Activated gamma-delta T cell treated with anti-CD3 and anti-CD28 coated beads, Interleukin-2, amount 50 U/mL, for 16 hours (primary cell): ENCODE measurements around the gene DMRT1.
"Not testable (repeated sequence)": the region's sequence is repeated elsewhere in the genome, so short reads cannot be mapped to it uniquely, and the experiment has no call there.

Experiments used
- DNase-seq: peaks from one replicate; pipeline ENCODE4 v3.0.0-alpha.2; 2020; ENCODE audit warnings: low read depth

DMRT1 gene

GRCh38 chr9:972501-973294 is 131.2 kb downstream of the DMRT1 start:
- no peak for DNase-seq

DNA sequence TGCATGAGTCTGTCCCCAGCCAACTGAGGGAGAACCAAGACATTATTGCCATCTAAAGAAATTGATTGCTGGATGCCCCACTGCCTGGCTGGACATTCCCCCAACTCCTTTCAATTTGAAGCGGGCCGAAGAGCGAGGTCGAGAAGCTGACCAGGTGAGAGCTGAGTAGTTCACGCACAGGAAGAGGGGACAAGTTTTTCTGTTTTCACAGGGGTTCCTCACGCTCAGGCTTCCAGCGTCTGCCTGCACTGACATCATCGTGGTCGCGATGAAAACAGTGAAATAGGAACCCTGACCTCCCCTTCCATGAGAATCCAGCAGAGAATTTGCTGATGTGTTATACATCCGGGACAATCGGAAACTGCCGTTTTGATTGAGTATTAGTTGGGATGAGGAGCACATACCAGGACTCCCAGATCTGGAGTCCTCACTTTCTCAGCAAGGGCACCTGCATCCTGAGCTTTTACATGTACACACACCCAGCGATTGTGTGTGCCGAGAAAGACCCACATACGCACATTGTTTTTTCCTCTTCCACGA is 131.9 kb downstream of the DMRT1 start:
- no peak for DNase-seq

GRCh38 chr9:974031-974995 is 132.8 kb downstream of the DMRT1 start:
- no peak for DNase-seq

DNA sequence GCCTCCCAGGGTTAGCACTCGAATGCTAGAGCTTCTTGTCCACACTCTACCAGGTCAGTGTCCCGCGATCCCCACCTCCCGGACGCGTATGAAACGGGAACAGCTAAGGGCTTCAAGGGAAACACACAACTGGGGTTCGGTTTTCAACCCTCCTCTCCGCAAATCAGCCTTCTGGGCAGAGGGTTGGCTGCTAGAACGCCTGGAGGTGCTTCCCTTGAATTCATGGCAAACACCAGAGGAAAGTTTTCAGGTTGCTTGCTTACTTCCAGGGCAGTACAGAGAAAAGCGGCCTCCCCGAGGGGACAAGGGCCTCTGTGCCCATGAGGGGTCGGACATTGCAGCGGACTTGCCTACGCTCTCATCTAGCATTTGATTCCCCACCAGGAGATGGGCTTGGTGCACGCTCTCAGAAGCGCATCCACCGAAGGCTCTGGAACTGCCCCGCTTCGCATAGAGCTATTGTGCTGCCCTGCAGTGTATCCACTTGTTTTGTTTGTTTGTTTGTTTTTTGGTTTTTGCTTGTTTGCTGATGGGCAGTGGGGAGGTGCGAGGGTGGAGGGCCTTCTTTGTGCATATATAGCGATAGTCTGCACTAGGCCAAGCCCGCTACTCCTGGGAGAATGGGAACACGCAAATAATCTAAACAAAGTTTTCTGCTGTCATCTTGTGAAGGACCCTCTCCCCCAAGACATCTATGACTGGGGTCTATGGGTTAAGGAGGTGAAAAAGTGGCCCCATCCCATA is 133.7 kb downstream of the DMRT1 start:
- no peak for DNase-seq

DNA sequence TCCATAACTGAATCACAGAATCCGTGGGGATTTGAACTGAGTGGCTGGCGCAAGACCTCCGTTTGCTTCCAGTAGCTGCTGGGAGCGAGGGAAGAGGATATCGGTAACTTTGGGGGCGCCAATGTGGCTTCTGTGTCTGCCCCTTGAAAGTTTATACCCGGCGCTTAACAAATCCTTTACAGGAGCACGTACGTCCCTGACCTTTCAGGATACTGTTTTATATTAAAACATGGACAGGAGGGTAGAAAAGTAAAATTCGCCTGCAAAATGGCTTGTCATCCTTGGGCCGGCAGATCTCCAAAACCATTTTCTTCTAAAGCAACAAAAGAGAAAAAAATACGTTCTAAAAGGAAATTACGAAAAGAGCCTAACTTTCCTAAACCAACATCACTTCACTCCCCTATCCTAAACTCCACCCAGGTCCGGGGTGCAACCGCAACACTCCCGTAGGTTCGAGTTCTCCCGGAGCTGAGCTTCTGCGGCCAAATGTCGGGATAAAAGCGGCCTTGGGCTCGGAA is 134.3 kb downstream of the DMRT1 start:
- no peak for DNase-seq

DNA sequence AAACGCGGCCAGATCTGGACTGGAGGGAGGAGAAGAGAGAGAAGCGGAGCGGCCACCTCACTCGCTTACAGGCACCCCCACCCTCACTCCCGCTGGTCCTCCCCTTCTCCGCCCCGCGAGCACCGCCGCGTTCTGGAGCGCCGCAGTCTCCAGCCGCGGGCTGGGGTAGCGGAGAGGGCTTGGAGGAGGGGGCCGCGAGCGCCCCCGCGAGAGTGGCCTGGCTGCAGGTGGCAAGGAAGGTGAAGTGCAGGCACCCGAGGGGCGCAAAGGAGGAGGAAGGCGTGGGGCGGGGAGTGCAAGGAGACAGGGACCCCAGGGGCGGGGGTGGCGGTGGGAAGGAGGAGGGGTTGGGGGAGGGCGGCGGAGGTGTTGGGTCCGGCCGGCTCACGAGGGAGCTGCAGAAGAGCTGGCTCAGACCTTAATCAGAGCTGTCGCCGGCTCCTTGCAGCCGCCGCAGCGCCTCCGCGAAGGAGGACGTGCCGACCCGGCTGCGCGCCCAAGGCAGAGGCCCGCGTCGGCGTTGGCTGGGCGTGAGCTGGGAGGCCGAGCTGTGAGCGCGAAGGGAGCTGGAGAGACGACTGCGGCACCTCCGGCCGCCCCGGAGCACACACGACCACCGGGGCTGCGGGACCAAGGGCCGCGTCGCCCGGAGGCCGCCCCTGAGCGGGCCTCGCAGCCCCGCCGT is 134.9 kb downstream of the DMRT1 start, which contains the start of gene DMRT3:
TSS of gene DMRT3 (plus strand) at position 398 of the 685 bp plus-strand sequence. CDS start 347 bp downstream, outside the sequence.
- DNase-seq = no peak

DNA sequence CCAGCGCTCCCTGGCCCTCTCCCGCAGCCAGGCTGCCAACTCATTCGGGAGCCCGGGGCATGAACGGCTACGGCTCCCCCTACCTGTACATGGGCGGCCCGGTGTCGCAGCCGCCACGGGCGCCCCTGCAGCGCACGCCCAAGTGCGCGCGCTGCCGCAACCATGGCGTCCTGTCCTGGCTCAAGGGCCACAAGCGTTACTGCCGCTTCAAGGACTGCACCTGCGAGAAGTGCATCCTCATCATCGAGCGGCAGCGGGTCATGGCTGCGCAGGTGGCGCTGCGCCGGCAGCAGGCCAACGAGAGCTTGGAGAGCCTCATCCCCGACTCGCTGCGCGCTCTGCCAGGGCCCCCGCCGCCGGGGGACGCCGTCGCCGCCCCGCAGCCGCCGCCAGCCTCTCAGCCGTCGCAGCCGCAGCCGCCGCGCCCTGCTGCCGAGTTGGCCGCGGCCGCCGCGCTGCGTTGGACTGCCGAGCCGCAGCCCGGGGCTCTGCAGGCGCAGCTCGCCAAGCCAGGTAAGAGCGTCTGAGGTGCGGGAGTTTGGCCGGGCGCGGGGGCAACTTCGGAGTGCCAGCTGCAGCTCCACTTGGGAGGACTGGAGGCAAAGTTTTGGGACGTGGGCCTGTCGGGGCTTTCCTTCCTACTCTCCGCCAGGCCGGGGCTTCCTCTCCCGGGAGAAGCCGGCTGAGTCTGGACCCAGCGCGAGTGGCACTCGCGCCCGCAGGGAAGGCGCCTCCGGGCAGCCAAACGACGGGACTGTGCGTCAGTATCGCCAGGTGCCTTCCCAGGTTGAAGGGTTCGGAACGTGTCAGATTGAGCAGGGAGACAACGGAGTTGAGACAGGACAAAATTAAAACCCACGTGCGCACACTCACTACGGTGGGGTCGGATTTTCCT is 135.7 kb downstream of the DMRT1 start:
- no peak for DNase-seq

DNA sequence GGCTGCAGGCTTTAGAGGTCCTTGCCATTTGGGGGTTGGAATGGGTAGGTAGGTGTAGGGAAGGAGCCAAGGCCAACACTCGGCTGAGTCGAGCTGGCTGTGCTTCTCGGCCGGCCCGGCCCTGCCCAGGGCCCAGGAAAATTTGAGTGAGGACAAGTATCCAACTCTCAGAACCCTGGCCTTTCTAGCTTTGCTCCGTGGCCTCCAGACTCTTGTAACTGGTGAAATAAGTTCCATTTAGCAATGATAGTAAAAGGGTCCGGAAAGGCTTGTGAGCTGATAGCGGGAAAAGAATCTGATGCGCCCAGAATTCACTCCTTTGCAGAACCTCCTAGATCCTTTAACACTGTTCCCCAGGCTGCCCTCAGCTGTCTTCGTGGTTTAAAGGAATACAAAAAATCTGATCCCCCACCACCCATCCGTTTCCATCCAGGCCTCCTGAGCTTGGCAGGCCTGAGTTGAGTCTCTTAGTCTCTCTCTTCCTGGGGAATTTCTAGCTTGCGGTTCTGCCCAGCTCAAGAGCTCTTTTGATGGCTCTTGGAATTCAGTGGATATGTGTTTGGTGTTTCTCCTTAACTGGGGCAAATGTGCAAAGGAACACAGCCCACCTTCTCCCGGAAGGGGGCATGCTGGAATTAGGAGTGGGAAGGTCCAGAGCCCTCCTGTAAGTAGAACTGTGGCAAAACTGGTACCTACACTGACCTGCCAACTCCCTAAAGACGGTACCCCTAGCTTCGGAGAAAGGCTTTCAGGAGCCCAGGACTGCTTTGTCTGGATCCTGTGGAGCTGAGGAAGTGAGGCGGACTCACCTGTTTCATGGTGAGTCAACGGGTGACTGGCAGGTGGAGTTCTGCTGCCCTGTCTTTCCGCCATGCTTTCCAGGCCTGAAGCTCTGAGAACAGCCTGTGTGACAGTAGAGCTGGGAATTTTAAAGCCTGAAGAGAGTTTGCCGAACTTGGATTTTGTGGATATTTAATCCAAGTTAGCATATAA is 136.6 kb downstream of the DMRT1 start:
- no peak for DNase-seq

DNA sequence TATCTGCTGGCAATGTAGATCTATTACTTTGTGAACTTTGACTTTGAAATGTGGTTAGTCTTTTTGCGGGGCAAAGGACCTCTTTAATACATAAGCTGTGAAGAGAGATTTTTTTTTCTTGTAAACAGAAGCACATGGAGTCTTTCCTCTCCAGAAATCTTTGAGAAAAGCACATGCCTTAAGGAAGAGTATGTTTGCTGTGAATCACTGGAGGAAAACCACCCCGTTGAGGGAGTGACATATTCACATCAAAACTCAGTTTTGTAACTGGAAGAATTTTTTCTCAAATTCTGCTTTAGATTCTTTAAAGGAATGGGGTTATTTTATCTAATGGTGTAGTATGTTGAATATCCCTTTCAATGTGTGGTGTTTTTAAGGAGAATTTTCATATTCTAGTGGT is 138.5 kb downstream of the DMRT1 start:
- no peak for DNase-seq

DNA sequence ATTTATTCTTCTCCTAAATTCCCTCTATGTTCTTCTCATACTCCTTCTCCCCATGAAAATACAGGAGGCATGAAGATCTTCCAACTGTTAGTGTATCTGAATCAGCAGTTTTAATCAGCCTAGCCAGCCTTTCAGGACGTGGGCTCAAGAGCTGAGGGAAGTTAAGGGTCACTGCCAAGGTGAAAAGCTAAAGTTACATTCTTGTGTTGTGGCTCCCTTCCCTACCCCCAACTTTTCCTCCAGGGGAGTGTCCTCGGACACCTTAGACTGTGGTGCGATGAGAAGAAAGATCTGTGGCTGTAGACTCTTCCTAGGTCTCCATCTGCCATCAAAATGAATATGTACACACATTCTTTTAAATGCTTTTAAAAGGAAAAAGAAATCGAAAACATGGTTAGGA is 139.1 kb downstream of the DMRT1 start:
- DNase-seq = no peak

DNA sequence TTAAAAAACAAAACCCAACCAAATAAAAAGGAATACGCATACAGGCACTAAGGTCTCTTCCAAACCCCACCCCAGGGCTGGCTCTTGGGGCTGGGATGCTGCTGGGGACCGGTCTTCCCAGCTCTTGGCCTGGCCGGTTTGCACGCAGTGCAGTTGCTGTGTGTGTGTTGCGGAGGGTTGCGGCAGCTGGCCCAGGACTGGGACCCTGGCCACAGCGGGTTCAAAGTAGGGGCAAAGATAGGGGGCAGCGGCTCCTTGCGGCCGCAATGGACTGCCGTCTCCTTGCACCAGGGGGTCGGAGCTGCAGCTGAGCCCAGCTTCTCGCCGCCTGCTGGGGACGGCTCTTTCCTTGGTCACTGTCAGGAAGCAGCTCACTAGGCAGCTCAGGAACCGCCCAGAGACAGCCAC is 140.0 kb downstream of the DMRT1 start:
- DNase-seq = no peak

GRCh38 chr9:982394-983230 is 141.1 kb downstream of the DMRT1 start:
- no peak for DNase-seq

DNA sequence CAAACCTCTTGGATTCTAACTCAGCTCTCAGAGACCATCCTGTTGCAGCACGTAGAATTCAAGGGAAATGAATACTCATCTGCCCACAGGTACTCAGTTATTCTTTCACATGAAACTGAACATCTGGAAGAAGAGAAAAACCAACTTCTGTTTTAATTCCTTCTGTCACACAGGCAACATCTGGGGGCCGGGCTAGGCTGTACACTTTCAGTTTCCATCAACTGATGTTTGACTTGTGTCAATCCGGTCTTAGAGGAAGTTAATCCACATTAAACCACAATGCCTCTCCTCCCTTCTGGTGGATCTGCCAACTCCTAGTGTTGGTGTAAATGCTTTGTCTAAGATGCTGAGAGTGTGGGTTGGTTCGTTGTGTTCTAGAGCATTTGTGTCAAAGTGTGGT is 152.5 kb downstream of the DMRT1 start:
- DNase-seq = no peak

DNA sequence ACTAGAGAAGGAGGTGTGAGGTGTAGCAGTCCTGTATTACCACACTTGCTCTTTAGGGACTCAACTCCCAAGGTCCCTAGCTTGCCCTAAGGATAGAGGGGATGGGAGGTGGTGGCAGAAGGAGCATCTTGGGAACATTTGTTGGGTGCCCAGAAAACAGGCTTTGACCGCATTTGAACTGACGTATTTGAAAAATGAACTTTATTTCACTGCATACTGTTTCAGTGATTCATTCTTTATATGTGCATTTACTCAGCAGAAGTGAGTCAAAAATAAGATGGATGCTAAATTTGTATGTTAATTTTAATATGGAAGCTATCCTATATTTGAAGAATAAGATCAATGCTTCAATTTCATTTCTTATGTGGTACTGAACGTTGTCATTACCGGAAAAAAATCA is 153.7 kb downstream of the DMRT1 start:
- no peak for DNase-seq

DNA sequence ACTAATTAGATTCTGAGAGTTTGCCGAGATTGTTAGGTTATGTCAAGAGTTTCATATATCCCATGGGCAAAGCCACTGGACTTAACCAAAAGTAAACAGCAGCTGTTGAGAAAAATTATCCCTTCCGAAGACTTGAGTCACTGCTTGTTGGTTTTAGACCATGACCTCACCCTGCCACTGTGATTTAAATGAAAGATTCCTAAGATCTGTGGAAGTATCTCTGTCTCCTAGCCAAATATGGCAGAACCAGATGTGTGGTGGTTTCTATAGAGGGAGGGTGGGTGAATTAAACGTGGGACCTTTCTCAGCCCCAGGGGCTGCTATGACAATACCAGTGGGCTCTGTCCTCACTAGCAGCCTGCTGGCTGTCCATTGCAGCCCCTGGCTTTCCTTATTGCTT is 154.3 kb downstream of the DMRT1 start:
- no peak for DNase-seq

- not testable (repeated sequence) for DNase-seq
Observed at GRCh38 chr9:998299-999110, 157.0 kb downstream of the DMRT1 start.

DNA sequence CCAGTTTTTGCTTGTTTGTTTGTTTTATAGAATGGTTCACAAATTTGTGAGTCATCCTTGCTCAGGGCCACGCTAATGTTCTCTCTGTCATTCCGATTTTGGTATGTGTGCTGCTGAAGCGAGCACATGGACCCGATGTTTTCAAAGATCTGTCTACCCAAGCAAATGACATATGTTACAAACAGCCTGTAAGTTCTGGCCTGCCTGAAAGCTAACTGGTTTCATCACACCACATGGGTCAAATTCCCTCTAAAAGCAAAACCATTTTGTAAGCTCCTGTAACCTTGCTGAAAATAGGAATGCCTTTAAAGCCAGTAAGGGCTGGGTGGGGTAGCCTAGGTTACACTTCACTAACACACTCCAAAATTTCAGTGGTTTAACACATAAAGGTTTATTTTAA is 160.3 kb downstream of the DMRT1 start:
- no peak for DNase-seq
